Tibial nerve (tissue), 3 donors: ENCODE results near the gene RPP30.

Experiments used
- CTCF ChIP-seq, 5 experiments: fragments of 200-600 bp in 3 of 5; fragments of 450-650 bp in 2 of 5; sonication (generic) in 3 of 5; IDR thresholded peaks; one replicate each; pipeline ENCODE4 v1.5.1; 2016 to 2019; ENCODE audit warnings: antibody characterized with exemption in 5 of 5, mild to moderate bottlenecking in 3 of 5, moderate library complexity in 2 of 5
- POLR2A ChIP-seq, 2 donors: fragments of 450-650 bp; IDR thresholded peaks; one replicate each; pipeline ENCODE4 v1.6.1; 2017; ENCODE audit warnings: antibody characterized with exemption in 2 of 2, mild to moderate bottlenecking in 2 of 2, moderate library complexity in 2 of 2

- no peak for TF ChIP-seq CTCF (IDR thresholded peaks at IDR 0.05)
- TF ChIP-seq POLR2A (IDR thresholded peaks at IDR 0.05) = no peak
Measured at GRCh38 chr10:90913774-90914420, 42.1 kb downstream of the RPP30 start.
